ENCODE measurements around the gene PRDM16.

The PRDM16 gene

GRCh38 chr1:3438661-3439180 is 369.7 kb downstream of the PRDM16 start:
- Histone ChIP-seq H3K27ac (ENCODE audit: low read depth, low read length, poor library complexity, severe bottlenecking) (no peak overlapping the region), H3K4me2 (ENCODE audit: low read length) (no peak overlapping the region), H3K36me3 (ENCODE audit: insufficient read depth, low read length) (no peaks in the 10 kb centered on the region), H3K4me1 (ENCODE audit: insufficient read depth, low read length, severe bottlenecking) (no peaks in the 10 kb centered on the region), H3K4me3 (ENCODE audit: low read depth, low read length, poor library complexity, severe bottlenecking) (no peak overlapping the region), H3K79me2 (ENCODE audit: insufficient read depth, low read length) (no peaks in the 10 kb centered on the region), H3K9me2 (ENCODE audit: low read depth, low read length) (no peaks in the 10 kb centered on the region), H3K27me3 (ENCODE audit: insufficient read depth, low read length) (no peaks in the 10 kb centered on the region), H3K9me3 (ENCODE audit: low read length) (no peaks in the 10 kb centered on the region), H3F3A (ENCODE audit: insufficient read depth, low read length) (no peaks in the 10 kb centered on the region), H4K20me1 (ENCODE audit: insufficient read depth, low read length) (no peaks in the 10 kb centered on the region), H2AFZ (ENCODE audit: low read length) (no peak overlapping the region), H3K9ac (ENCODE audit: low read length) (no peak overlapping the region)
- TF ChIP-seq CTCF (IDR thresholded peaks at IDR 0.05; ENCODE audit: low read length) = no peak
- no peak for TF ChIP-seq EZH2 (IDR thresholded peaks at IDR 0.05; ENCODE audit: borderline replicate concordance, low read length)

- Histone ChIP-seq H3K9me2 (ENCODE audit: low read depth, low read length) (no peaks in the 10 kb centered on the region), H3K9ac (ENCODE audit: low read length) (no peak overlapping the region), H3K27ac (ENCODE audit: low read depth, low read length, poor library complexity, severe bottlenecking) (no peak overlapping the region), H3K4me3 (ENCODE audit: low read depth, low read length, poor library complexity, severe bottlenecking) (no peak overlapping the region), H3K79me2 (ENCODE audit: insufficient read depth, low read length) (no peaks in the 10 kb centered on the region), H3K9me3 (ENCODE audit: low read length) (no peaks in the 10 kb centered on the region), H3K4me2 (ENCODE audit: low read length) (no peak overlapping the region), H3K27me3 (ENCODE audit: insufficient read depth, low read length) (no peaks in the 10 kb centered on the region), H4K20me1 (ENCODE audit: insufficient read depth, low read length) (no peaks in the 10 kb centered on the region), H2AFZ (ENCODE audit: low read length) (no peak overlapping the region), H3K4me1 (ENCODE audit: insufficient read depth, low read length, severe bottlenecking) (no peaks in the 10 kb centered on the region), H3F3A (ENCODE audit: insufficient read depth, low read length) (no peaks in the 10 kb centered on the region), H3K36me3 (ENCODE audit: insufficient read depth, low read length) (no peaks in the 10 kb centered on the region)
- TF ChIP-seq EZH2 (IDR thresholded peaks at IDR 0.05; ENCODE audit: borderline replicate concordance, low read length) (no peak), CTCF (IDR thresholded peaks at IDR 0.05; ENCODE audit: low read length) (no peak)
Observed at GRCh38 chr1:3439346-3440299, 370.6 kb downstream of the PRDM16 start.

- Histone ChIP-seq H3K4me3 (ENCODE audit: low read depth, low read length, poor library complexity, severe bottlenecking) (no peak overlapping the region), H3K9ac (ENCODE audit: low read length) (no peak overlapping the region), H3K36me3 (ENCODE audit: insufficient read depth, low read length) (no peaks in the 10 kb centered on the region), H3K9me3 (ENCODE audit: low read length) (no peaks in the 10 kb centered on the region), H4K20me1 (ENCODE audit: insufficient read depth, low read length) (no peaks in the 10 kb centered on the region), H3F3A (ENCODE audit: insufficient read depth, low read length) (no peaks in the 10 kb centered on the region), H3K9me2 (ENCODE audit: low read depth, low read length) (no peaks in the 10 kb centered on the region), H3K79me2 (ENCODE audit: insufficient read depth, low read length) (no peaks in the 10 kb centered on the region), H3K4me2 (ENCODE audit: low read length) (no peak overlapping the region), H2AFZ (ENCODE audit: low read length) (no peak overlapping the region), H3K4me1 (ENCODE audit: insufficient read depth, low read length, severe bottlenecking) (no peaks in the 10 kb centered on the region), H3K27me3 (ENCODE audit: insufficient read depth, low read length) (no peaks in the 10 kb centered on the region; the same call in 1 of the 2 replicates), H3K27ac (ENCODE audit: low read depth, low read length, poor library complexity, severe bottlenecking) (no peak overlapping the region)
- TF ChIP-seq EZH2 (IDR thresholded peaks at IDR 0.05; ENCODE audit: borderline replicate concordance, low read length) (no peak), CTCF (IDR thresholded peaks at IDR 0.05; ENCODE audit: low read length) (no peak)
Observed at GRCh38 chr1:3440300-3440681, 371.3 kb downstream of the PRDM16 start.

Data from OCI-LY1 (cell line).